ENCODE data around the gene LSM5.
A peak's percentile ranks its signal among the peaks of the same experiment; 100 is the strongest.

The LSM5 gene

GRCh38 chr7:32513210-32513609, 23.0 kb upstream of the LSM5 start:
- Mint-ChIP-seq H3K27ac (peak overlapping the region; percentile 84), H3K4me1 (no peaks in the 10 kb centered on the region), H3K36me3 (ENCODE audit: low read depth) (peaks cover 98% of the 10 kb centered on the region), H3K4me3 (no peak overlapping the region), H3K27me3 (ENCODE audit: low read depth, poor library complexity) (no peaks in the 10 kb centered on the region), H3K9me3 (peaks cover 99% of the 10 kb centered on the region)
- no peak for DNase-seq
- no peak for TF ChIP-seq CTCF (IDR thresholded peaks at IDR 0.05)

- Mint-ChIP-seq H3K36me3 (ENCODE audit: low read depth) (peaks cover 100% of the 10 kb centered on the region), H3K4me3 (no peak overlapping the region), H3K27me3 (ENCODE audit: low read depth, poor library complexity) (no peaks in the 10 kb centered on the region), H3K4me1 (no peaks in the 10 kb centered on the region), H3K9me3 (peaks cover 99% of the 10 kb centered on the region), H3K27ac (no peak overlapping the region)
- no peak for TF ChIP-seq CTCF (IDR thresholded peaks at IDR 0.05)
- DNase-seq: no peak
These were observed 21.6 kb upstream of the LSM5 start for GRCh38 chr7:32511791-32512190.

GRCh38 chr7:32507414-32507813, 17.2 kb upstream of the LSM5 start:
- peaks cover 75% of the 10 kb centered on the region for H3K9me3 Mint-ChIP-seq
- DNase-seq: no peak
- H3K4me1 Mint-ChIP-seq: no peaks in the 10 kb centered on the region
- H3K36me3 Mint-ChIP-seq (ENCODE audit: low read depth): peaks cover 86% of the 10 kb centered on the region
- H3K27ac Mint-ChIP-seq: no peak overlapping the region
- no peak overlapping the region for H3K4me3 Mint-ChIP-seq
- no peaks in the 10 kb centered on the region for H3K27me3 Mint-ChIP-seq (ENCODE audit: low read depth, poor library complexity)
- TF ChIP-seq CTCF (IDR thresholded peaks at IDR 0.05): no peak

- Mint-ChIP-seq H3K4me3 (no peak overlapping the region), H3K36me3 (ENCODE audit: low read depth) (peaks cover 81% of the 10 kb centered on the region), H3K27ac (no peak overlapping the region), H3K9me3 (peaks cover 68% of the 10 kb centered on the region), H3K27me3 (ENCODE audit: low read depth, poor library complexity) (no peaks in the 10 kb centered on the region), H3K4me1 (no peaks in the 10 kb centered on the region)
- TF ChIP-seq CTCF (IDR thresholded peaks at IDR 0.05): no peak
- no peak for DNase-seq
These were observed 16.3 kb upstream of the LSM5 start for GRCh38 chr7:32506266-32507054.

- Mint-ChIP-seq H3K4me3 (no peak overlapping the region), H3K4me1 (no peaks in the 10 kb centered on the region), H3K27me3 (ENCODE audit: low read depth, poor library complexity) (no peaks in the 10 kb centered on the region), H3K27ac (no peak overlapping the region), H3K9me3 (peaks cover 49% of the 10 kb centered on the region), H3K36me3 (ENCODE audit: low read depth) (peaks cover 76% of the 10 kb centered on the region)
- no peak for TF ChIP-seq CTCF (IDR thresholded peaks at IDR 0.05)
- no peak for DNase-seq
These were observed 12.5 kb upstream of the LSM5 start for GRCh38 chr7:32502728-32503127.

- H3K9me3 Mint-ChIP-seq: peaks cover 43% of the 10 kb centered on the region
- no peaks in the 10 kb centered on the region for H3K27me3 Mint-ChIP-seq (ENCODE audit: low read depth, poor library complexity)
- no peak overlapping the region for H3K4me3 Mint-ChIP-seq
- DNase-seq: no peak
- peaks cover 10% of the 10 kb centered on the region for H3K4me1 Mint-ChIP-seq
- H3K36me3 Mint-ChIP-seq (ENCODE audit: low read depth): peaks cover 74% of the 10 kb centered on the region
- TF ChIP-seq CTCF (IDR thresholded peaks at IDR 0.05): no peak
- peak overlapping the region; percentile 9 for H3K27ac Mint-ChIP-seq
These were observed 11.3 kb upstream of the LSM5 start for GRCh38 chr7:32501522-32501921.
